Stimulated activated CD4-positive, alpha-beta T cell treated with anti-CD3 and anti-CD28 coated beads, TNF-alpha, amount 100 ng/mL, for 48 hours (primary cell): ENCODE measurements around the gene MAFB.

Experiments used
- DNase-seq, 3 donors: peaks; one replicate each; pipeline ENCODE4 v3.0.0-alpha.2; 2020; ENCODE audit warnings: low read depth in 3 of 3

MAFB gene

DNA sequence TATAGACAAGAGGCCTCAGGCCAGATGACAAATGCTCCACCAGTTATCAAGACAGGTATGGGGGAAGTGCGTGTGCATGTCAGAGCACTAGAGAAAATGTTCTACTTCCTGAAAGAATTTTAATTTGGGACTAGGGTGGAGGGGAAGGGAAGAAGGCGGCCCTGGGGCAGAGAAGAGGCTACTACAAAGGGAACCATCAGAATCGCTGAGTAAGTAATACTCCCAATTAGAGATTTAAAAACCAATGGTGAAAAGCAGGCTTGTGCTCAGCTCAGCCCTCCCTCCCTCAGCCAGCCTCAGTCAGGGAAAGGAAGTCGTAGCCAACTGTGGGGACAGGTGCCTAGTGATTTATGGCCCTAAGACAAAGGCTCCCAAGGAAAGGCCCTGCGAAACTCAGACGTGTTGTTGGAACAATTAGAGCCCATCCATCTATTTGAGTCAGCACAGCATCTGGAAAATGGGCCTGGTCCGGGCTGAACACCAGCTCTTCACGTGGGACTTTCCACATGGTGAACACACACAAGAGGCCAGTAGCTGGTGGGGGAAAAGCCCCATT lies 15.0 kb upstream of the MAFB start:
- DNase-seq = no peak

DNA sequence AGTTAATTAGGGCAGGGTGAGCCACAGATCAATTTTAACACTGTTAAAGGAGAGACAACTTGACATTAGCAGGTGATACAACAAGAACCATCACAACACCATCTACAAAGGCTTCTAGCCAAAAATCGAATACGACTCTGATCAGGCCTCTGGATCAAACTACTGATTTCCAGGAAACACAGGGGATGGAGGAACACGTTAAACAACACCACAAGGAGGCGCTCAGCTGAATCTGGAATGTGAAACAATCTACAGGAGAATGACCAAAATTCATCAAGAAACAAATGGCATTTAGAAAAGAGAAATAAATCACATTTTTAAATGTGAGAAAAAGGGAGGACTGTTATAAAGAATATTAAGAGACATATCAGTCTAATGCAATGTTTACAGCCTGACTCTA lies 13.5 kb upstream of the MAFB start:
- DNase-seq = no peak

DNA sequence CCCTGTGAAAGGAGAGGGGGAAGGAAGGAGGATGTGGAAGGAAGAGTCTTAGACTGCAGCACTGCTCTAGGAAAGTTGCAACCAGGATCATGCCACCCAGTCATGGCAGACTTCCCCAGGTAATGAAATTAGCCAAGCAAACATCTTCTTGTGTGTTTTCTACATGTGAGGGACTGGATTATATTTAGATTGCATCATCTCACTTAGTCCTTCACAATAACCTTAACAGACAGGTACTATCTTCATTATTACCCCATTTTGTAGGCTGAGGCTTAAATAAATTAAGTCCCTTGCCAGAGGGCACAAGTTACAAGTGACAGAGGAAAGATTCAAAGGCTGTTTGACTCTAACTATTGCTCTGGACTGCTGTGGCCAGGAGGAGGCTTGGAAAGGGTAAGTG lies 9.7 kb upstream of the MAFB start:
- no peak for DNase-seq

DNA sequence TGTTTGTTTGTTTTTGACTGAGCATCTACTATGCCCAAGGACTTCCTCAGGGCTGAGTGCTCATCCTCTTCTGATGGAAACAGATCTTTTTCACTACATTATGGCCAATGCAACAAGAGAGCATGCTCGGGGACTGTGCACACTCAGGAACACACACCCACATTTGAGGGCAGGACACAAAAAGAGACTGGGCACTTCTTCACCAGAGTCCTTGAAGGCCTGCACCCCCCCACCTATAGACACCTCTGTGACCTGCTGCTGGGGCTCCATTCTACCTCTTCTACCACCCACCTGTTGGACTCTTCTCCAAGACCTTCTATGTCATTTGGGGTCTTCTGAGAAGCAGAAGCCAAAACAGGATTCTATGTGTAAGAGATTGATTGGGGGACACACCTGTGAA lies 9.2 kb upstream of the MAFB start:
- no peak for DNase-seq

DNA sequence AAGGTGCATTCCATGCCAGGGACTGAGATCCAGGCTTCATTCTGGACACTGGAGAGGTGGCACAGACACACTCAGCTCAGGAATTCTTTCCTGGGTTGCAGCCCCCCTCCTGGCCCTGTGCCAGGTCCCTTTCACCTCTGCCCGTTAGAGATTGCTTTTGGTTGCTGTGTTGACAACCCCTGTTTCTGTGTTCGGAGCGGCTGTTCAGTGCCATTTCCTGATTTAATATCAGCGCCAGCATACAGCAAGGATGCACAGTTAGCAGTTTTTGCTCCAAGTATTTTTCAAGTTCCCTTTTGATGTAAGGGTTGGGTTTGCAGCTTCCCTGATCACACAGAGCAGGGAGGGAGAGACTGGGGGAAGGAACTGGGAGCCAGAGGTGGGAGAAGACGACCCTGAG lies 8.5 kb upstream of the MAFB start:
- no peak for DNase-seq

DNA sequence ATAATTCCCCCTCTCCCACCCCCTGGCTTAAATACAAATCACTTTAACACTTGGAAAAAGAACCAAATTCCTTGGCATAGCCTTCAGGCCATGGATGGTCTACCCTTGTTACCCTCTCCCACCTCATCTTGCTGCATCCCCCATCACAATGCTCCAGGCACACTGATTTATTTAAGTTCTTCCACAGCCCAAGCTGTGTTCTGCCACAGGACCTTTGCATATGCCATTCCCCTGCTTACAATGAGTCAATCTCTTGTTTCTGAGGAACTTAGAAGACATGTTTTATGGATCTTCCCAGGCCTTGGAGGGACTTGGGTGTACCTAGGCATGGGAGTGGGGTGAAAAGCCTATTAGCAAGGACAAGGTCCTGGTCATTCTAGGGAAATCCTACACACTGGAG lies 6.2 kb upstream of the MAFB start:
- DNase-seq = no peak

DNA sequence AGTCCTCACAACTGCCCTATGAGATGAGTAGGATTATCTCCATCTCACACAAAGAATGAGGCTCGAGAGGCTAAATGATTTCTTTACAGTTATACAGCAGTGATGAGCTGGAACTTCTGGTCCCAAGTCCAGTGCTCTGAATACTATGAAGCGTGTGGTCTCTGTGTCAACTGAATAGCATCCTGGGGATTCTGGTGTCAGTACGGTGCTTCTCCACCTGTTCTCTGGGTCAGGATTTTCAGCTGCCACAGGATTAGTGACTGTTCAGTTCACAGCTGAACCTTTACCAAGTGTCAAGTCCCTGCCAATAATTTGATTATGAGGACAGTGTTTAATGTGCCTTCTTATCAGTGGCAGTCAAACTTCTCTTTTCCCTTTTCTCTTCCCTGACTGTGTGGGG lies 5.2 kb upstream of the MAFB start:
- DNase-seq = no peak

DNA sequence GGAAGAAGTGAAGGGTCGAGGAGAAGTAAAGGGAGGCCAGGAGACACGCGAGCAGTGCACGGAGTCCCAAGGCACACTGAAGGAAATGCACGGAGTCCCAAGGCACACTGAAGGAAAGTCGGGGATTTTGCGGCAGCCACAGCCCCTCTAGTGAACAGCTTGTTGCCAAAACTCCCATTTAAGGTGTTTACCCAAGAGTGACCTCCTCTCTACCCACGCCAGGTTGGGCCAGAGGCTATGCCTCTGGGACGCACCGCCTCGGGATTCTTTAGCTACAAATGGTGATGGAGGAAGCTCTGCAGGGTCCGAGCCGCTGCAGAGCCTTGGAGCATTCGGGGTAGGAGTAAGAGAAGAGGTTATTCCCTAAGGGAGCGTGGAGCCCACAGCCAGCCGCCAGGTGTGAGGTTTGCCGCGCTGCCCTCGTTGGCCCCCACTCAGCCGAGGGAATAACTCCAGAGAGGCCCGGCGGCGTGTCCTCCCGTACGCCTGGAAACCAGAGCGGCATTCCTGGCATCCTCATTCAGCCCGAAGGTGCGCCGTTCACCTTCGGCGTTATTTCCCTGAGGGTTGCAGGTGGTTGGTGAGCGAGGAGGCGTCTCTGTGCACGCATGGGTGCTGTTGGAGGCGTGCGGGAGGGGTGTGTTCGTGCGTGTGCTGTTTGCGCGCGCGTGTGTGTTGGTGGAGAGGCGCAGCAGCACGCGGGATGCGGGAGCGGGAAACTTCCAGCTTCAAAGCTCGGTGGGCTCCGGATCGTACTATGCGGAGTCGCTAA lies 3.4 kb upstream of the MAFB start:
- no peak for DNase-seq

DNA sequence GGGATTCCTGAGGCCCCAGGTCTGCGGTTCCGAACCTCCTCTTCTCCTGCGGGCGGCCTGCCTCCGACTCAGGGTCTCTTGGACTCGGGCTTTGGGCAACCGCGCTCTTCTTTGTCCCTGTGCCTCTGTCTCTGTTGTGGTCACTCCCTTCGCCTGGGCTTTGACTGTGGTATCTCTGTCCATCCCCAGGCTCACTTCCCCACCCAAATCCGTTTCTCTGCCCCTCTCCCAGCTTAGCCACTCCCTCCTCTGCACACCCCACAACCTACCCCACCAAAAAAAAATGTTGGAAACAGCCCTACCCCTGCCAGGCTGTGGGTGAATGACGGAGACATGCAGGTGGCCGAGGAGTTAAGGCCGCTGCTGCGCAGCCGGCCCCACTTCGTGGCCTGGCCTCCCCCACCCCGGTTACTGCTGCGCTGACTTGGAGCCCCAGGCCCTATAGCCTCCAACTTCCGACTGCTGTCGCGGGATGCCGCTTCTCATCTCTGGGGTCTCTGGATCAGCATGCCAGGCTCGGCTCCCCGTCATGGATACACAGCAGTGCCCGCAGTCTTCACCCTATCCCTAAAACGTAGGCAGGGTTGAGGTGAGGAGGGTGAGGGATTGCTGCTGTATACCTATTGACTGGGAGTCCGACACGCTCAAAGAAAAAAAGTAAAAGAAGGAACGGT lies 2.7 kb upstream of the MAFB start:
- DNase-seq = no peak

DNA sequence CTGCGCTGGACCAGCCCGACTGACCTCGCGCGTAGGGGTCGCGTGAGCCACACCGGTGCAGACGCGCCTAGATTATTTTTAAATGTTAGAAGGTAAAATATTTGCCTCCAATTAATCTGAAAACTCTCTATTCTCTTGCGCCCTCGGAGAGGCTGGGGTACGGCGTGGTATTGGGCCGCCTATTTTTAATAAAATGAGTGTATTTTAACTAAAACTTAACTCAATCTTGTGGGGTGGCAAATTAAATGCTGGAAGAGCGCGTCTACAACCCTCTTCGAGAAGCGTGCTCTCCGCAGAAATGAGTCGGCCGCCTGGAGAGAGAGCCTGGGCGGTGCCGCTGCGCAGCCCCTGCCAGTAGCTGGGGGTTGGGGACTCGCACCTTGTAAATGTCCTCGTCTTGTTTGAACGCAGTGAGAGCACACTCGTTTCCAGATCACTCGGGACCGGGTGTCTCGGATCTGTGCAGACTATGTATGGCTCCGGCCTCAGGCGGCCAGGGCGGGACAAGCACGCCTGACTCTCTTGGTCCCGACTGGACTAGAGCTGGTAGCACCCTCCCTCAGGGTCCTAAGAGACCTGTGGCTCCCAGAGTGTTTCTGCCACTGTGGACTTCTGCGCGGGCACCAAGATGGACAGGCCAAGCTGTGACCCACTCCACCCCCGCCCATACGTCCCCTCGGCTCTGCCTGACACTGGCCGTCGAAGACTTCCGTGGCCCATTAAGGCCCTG lies 2.0 kb upstream of the MAFB start:
- no peak for DNase-seq

DNA sequence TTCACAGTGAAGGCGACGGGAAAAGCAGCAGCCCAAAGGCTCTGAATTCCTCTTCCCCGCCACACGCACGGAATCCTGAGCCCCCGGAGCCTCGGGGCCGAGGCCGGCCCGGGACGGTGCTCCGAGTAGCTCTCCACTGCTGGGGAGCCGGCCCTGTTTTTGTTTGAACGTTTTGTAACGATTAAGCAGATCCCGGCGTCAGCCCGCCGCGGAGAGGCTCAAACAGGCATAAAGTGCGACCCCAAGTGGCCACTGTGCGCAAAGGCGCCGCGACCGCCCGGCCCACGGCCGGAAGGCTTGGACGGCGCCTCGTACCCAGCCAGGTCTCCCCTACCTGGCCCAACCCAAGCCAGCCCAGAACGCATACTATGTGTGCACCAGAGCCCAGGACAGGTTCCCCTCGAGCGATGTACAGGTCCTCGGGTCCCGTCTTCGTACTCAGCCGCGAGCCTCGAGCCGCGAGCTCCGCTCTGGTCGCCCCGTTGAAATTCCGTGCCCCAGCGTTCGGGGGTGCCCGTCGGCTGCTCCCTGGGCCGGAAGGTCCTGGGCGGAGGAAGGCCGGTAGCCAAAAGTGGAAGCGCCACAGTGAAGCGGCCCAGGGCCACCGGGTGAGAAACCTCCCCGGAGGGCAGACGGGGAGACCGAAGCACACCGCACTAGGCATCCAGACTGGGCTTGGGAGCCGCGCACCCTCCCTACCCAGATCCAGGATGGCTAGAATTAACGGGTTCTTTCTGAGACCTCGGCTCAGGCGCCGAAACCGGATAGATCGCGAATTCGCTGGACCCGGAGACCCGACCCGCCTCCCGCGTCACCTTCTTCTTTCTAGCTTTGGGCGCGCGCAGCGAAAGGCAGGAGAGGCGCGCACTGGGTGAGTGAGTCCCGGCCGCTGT lies 1.2 kb upstream of the MAFB start:
- peak; percentile 56 to 76 (median 62) for DNase-seq

DNA sequence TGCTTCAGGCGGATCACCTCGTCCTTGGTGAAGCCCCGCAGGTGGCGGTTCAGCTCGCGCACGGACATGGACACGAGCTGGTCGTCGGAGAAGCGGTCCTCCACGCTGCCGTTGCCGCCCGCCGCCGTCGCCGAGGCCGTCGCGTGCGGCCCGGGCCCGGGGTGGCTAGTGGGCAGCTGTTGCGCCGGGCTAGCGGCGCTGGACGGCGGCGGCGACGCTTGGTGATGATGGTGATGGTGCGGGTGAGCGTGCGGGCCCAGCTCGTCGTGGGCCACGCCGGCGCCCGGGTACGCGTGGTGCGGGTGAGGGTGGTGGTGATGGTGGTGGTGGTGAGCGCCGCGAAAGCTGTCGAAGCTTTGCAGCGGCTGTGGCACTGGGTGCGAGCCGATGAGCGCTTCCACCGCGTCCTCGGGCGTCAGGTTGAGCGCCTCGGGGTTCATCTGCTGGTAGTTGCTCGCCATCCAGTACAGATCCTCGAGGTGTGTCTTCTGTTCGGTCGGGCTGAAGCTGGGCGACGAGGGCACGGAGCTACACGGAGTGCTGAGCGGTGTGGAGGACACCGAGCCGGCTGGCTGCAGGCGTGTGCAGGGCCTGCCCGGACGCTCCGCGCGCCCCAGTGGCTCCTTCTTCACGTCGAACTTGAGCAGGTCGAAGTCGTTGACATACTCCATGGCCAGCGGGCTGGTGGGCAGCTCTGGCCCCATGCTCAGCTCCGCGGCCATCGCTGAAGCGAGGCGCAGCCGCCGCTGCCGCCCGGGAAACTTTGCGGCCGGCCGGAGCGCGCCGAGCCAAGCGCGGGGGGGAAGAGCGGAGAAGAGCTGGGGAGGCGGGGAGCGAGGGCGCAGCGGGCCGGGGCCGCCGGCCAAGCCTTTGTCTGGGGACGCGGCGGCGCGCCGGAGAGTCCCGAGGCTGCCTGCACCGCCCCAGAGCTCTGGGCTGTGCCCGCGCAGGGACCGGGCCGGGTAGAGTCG lies 622 bp downstream of the MAFB start:
- no peak for DNase-seq

DNA sequence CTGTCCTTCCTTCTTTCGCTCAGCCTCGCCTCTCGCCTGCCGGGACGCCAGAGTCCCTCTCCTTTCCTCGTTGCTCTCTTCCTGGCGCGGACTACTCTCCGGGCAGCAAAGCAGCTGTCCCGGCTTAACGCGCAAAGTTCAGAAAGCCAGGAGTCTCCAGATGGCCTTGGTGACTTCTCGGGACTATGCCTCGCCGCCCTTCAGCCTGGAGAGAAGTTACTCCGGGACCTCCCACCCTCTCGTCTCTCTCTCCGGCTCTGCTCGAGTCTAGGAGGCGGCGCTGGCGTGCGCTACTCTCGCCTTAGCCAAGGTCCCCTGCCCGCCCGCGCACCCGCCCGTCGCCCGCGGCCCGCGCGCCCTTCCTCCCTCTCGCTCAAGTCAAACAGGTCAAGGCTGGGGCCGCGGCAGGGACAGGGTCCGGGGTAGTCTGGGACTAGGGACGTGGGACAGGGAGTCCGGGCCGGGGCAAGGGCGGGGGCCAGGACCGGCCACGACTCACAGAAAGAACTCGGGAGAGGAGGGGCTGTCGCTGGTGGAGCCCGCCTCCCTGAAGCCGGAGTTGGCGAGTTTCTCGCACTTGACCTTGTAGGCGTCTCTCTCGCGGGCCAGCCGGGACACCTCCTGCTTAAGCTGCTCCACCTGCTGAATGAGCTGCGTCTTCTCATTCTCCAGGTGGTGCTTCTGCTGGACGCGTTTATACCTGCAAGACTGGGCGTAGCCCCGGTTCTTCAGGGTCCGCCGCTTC lies 1.5 kb downstream of the MAFB start:
- DNase-seq = no peak

DNA sequence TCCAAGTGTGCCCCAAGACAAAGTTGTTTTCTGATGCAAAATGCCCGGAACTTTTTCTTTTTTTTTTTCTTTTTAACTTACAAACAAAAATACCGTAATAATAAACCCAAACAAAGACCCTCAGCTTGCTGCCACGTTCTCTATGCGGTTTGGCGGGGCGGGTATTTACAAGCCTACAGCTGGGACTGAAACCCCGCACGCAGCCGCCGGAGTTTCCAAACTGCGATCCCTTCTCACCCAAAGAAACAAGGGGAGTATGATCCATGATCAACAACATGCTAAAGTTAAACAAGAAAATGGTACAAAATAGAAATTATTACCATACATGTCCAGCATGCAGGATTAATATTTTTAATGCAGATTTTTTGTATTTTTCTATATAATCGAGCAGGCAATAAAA lies 2.1 kb downstream of the MAFB start:
- no peak for DNase-seq

DNA sequence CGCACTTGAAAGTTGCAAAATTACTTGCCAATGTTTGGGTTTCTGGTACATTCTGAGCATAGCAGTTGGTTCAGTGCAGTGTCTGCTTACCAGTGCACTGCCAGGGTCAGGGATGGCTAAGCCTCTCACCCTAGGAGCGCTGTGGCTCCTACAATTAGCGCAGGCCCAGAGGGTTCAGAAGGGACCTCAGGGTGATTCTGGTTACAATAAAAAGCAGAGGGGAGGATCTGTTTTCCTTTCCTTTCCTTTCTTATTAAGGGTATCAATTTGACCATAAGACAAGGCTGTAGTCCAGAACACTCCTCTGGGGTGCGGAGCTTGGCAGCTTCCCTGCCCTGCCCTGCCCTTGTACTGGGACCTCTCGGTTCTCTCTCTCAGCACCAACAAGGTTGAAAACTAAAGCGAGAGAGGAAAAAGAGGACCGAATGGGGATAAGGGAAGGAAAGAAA lies 2.6 kb downstream of the MAFB start:
- no peak for DNase-seq

DNA sequence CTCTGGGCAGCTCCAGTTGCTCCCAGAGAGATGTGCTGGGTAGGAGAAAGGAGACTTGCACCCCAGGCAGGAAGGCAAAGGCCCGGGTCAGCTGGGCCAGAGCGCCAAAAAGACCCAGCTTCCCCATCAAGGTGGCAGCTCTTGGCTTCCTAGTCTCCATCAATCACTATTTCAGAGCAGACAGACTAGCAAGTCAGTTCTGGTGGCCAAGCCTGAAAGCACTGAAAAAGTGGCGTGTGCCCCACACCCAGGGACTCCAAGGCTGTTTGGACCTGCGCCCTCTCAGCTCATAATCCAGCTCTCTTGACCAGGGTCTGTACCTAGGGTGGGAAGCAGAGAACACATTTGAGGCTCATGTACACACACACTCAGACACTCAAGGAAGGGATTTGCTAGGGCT lies 3.7 kb downstream of the MAFB start:
- DNase-seq = no peak

DNA sequence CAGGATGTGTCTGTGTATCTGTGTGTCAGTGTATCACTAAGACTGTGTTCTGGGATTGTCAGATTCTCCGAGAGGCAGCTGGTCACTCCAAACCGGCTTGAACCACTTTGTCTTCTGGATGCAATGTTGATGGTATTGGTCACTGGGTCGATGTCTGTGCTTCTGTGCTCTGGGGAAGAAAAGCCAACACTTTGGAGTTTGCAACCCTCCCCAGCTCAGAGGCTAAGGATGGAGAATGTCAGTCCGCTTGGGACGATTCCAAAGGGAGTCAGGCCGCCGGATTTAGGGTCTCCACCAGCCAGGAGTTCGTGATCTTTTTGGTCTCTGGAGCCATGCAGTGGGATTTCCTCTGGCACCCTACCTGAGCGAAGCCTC lies 5.2 kb downstream of the MAFB start:
- DNase-seq = no peak

DNA sequence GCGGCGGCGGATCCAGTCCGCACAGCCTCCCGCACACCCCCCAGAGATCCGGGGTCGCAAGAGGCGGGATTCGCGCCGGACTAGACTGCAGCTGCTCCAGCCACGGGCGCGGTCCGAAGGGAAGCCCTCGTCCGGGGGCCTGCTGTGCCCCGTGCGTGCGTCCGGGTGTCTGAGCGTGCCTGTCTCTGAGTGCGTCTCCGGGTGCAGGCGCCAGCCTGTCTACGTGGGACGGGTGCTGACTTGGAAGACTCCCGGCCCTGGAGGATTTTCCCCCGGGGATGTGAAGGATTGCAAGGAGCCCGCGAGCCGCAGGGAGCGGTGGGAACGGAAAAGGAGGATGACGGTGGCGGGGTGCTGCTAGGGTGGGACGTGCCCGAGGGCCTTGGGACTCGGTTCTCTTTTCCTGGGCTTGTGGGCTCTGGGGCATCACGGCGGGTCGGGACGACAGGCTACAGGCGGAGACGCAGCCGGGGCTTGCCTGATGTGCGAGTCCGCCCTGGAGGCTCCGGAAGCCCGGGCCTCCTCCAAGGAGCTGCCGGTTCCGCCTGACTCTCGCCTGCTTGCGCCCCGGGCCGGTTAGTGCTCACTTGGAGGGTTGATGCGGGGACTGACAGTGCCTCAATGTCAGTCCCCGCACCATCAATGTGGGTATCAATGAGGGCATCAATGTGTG lies 5.7 kb downstream of the MAFB start:
- no peak for DNase-seq
